GM23248 (cell line): Measurements from ENCODE around the gene MYADML2.

Experiments
- EZH2 ChIP-seq: fragments of 200-600 bp; sonication (generic); IDR thresholded peaks from 2 replicates; pipeline ENCODE4 v1.6.1; 2018; ENCODE audit warnings: antibody characterized with exemption, mild to moderate bottlenecking; ENCODE audit not compliant: insufficient read depth, poor library complexity, severe bottlenecking
- EZH2phosphoT487 ChIP-seq: fragments of 200-600 bp; sonication (generic); IDR thresholded peaks from 2 replicates; pipeline ENCODE4 v1.6.1; 2018; ENCODE audit warnings: antibody characterized with exemption, moderate library complexity, mild to moderate bottlenecking, low read depth; ENCODE audit not compliant: insufficient read depth

DNA sequence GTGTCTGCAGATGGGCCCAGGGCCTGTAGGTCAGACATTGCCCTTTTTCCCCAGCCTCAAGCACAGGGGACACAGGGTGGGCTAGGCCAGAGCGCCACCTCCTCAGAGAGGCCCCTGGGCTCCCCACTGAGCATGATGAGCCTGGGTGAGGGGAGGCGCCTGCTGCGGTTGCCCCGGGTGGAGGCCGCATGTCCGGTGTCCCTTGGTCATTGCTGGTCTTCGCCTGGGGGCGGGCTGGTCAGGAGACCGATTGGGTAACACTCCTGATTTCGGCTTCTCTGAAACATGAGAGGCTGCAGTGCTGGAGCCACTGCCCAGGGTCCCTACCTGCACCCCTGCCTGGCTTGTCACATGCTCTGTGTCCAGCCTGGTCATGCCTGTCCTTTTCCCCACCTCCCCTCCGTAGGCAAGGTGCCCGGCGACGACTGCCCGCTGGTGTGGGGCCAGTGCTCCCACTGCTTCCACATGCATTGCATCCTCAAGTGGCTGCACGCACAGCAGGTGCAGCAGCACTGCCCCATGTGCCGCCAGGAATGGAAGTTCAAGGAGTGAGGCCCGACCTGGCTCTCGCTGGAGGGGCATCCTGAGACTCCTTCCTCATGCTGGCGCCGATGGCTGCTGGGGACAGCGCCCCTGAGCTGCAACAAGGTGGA is 47.4 kb downstream of the MYADML2 start:
- no peak for TF ChIP-seq EZH2phosphoT487
- TF ChIP-seq EZH2 = no peak
